GM21723 (cell line): ENCODE measurements around the gene KLHL17.
"Not testable (repeated sequence)": the region's sequence is repeated elsewhere in the genome, so short reads cannot be mapped to it uniquely, and the experiment has no call there.

Experiments
- ATAC-seq: cut with Tn5 transposase; IDR thresholded peaks from one replicate; pipeline ENCODE4 v1.9.1; 2021; ENCODE audit warnings: mild to moderate bottlenecking, moderate library complexity; ENCODE audit not compliant: unreplicated experiment

The KLHL17 gene

DNA sequence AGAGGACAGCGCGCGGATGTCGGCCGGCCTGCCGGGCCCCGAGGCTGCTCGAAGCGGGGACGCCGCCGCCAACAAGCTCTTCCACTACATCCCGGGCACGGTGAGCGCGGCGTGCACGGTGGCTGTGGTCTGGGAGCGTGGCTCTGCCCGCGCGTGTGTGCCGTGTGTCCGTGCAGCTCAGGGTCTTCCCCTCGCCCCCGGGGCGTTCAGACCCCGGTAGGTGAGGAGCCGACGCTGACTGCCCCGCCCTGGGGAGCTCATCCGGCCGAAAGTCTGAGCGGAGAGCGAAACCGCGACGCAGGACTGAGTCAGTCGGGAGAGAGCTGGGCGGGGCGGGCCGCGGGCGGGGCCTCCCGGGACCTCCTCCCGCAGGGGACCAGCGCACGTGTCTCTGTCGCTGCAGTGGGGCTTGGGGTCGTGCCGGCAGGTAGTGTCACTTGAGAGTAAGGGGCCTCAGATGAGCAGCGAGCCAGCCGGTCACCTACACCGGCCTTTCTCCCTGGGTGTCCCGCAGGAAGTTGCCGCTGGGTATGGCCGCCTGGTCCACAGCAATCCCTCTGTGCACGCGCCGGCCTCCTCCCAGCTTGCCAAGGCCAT lies 6.4 kb downstream of the KLHL17 start:
- ATAC-seq = peak; percentile 69

DNA sequence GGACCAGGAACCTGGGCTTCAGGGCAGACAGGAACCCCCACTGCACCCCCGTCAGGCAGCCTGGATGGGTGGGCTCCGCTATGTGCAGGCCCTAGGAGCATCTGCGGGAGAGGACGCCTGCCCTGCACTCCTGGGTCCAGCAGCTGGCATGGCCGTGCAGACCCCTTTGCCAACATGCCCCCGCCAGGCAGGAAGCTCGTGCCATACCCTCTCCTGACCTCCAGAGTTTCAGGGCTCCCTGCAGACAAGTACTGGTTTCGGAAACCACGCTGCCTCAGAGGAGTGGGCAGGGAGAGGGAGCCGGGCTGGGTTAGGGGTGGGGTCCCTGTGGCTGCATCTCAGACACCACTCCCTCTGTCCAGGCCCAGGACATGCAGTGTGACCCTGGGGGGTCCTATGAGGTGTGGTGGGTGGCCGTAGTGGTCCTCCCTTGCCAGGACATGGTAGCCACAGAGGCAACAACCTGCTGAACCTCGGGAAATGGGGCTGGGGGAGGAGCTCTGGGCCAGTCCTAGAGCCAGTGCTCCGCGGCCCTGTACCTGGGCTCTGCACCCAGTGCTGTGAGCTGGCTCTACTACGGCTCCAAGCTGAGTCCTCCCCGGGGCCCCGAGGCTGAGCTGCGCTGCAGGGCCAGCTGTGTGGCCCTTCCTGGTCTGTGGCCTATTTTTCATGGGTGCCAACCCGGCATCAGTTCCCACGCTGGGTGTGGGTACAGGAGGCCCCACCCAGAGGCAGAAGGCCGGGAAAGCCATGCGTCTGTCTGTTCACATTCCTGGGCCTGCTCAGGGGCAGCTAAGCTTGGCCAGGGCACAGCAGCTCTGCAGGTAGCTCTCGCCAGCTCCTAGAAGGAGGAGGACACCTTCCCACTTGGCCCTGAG lies 7.3 kb downstream of the KLHL17 start:
- no peak for ATAC-seq

DNA sequence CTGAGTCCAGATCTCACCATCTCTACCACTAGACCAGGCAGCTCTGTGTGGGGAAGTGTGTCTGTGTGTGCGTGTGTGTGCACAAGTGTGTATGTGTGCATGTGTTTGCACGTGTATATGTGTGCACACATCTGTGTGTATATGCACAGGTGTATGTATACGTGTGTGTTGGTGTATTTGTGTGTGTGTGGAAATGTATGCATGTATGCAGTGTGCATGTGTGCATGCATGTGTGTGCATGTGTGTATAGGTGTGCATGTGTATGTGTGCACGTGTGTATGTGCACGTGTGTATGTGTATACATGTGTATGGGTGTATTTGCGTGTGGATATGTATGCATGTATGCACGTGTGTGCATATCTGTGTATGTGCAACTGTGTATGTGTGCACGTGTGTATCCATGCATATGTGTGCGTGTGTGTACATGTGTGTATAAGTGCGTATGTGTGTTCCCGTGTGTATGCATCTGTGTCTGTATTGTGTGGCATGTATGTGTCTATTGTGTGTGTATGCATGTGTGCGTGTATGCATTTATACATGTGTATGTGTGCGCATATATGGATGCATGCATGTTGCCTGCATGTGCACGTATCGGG lies 9.0 kb downstream of the KLHL17 start:
- ATAC-seq = no peak

DNA sequence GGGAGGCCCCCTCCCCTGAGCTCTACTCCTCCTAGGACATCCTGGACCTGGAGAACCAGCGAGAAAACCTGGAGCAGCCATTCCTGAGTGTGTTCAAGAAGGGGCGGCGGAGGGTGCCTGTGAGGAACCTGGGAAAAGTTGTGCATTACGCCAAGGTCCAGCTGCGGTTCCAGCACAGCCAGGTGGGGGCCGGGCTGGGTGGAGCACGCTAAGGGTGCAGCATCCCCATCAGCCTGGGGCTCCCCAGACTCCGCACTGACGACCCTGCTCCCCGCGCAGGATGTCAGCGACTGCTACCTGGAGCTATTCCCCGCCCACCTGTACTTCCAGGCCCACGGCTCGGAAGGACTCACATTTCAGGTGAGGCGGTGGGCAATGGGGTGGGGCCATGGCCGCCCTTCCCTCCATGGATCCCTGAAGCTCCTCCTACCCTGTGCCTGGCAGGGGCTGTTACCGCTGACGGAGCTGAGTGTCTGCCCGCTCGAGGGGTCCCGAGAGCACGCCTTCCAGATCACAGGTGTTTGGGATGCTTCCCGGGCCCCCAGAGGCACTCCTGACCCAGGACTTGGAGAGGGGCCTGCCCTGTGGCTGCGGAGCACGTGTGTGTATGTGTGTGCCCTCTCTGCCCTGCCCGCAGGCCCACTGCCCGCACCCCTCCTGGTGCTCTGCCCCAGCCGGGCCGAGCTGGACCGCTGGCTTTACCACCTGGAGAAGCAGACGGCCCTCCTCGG lies 10.0 kb downstream of the KLHL17 start:
- no peak for ATAC-seq

DNA sequence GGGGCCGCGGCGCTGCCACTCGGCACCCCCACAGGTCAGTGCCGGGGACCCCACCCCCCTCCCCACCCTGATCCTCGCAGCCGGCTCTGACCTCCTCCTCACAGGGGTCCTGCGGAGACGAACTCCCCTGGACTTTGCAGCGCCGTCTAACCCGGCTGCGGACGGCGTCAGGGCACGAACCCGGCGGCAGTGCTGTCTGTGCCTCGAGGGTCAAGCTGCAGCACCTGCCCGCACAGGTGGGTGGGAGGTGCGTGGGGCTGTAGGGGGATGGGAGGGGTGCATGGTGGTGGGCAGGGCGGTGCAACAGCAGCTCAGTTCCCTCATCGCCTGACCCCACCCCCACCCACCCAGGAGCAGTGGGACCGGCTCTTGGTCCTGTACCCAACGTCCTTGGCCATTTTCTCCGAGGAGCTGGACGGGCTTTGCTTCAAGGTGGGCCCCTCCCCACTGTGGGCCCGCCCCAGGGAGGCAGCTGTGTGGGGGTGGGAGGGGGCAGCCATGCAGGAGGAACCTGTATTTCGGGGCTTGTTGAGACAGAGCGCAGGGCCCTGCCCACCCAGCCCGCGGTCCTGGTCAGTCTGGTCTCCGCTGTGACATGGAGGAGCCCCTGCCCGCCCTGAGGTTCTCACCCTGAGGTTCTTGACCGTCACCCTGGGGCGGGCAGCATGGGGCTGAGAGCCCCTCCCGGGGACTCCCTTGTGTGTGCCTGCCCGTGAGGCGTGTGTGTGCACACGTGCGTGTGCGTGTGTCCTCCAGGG lies 10.8 kb downstream of the KLHL17 start:
- no peak for ATAC-seq

DNA sequence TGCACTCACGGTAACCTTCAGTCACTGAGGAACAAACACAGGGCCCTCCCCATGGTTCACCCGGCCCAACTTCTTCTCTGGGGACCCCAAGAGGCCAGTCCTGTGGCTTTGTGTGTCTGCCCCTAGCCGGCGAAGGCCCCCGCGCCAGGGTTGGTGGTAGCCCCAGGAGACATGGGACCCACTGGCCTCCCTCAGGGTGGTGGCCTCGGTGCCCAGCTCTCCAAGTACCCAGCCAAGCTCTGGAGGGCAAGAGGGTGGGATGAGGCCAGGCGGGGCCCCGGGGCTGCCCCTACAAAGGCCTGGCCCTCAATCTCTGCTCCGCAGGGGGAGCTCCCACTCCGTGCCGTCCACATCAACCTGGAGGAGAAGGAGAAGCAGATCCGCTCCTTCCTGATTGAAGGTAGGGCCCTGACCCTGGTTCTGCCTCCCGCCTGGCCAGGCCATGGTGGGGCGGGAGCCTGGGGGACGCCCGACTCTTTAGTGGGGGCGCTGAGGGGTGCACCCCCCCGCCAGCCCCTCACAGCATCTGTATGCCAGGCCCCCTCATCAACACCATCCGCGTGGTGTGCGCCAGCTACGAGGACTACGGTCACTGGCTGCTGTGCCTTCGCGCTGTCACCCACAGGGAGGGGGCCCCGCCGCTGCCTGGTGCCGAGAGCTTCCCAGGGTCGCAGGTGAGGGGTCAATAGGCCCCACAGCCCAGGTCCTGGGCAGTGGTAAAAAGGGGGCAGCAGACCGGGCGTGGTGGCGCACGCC lies 11.5 kb downstream of the KLHL17 start:
- no peak for ATAC-seq

DNA sequence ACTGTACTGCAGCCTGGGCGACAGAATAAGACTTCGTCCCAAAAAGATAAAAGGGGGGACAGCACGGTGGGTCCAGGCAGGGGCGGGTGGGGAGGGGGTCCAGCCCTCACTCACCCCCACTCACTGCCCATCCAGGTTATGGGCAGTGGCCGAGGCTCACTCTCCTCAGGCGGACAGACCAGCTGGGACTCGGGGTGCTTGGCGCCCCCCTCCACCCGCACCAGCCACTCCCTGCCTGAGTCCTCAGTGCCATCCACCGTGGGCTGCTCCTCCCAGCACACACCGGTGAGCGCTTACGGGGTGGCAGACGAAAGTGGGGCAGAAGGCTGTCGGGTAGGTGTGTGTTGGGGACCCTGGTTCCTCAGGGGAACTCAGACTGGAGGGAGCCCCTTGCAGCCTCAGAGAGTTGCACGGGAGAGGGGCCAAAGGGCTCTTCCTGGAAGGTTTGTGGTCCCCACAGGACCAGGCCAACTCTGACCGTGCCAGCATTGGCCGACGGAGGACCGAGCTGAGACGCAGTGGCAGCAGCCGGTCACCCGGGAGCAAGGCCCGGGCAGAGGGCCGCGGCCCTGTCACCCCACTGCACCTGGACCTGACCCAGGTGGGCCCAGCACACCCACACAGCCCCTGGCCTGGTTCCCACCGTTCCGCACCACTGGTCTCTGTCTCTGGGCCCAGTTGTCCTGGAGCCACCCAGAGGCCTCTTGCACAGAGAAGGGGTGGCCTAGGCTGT lies 12.5 kb downstream of the KLHL17 start:
- no peak for ATAC-seq

DNA sequence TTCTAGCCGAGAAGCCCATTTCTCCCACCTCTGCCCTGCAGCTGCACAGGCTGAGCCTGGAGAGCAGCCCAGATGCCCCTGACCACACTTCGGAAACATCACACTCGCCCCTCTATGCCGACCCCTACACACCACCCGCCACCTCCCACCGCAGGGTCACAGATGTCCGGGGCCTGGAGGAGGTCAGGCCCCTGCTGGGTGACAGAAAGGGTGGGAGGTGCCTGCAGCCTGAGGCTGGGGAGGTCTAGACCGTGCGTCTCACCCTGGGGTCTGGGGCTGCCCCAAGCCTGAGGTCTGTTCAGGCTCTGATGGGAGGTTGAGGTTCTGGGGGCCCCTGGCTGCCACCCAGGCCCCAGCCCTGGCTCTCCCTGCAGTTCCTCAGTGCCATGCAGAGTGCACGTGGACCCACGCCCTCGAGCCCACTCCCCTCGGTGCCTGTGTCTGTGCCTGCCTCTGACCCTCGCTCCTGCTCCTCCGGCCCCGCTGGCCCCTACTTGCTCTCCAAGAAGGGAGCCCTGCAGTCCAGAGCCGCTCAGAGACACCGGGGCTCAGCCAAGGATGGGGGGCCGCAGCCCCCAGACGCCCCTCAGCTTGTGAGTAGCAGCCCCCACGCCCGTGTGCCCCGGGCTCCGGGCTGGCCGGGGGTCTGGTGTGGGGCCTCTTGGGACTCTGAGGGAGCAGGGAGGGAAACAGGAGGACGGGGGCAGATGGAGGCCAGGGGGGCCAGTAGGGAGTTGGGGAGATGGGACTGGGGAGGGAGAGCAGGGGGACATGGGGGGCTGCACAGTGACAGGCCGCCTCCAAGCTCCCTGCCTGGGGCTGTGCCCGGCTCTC lies 13.3 kb downstream of the KLHL17 start:
- ATAC-seq = no peak

DNA sequence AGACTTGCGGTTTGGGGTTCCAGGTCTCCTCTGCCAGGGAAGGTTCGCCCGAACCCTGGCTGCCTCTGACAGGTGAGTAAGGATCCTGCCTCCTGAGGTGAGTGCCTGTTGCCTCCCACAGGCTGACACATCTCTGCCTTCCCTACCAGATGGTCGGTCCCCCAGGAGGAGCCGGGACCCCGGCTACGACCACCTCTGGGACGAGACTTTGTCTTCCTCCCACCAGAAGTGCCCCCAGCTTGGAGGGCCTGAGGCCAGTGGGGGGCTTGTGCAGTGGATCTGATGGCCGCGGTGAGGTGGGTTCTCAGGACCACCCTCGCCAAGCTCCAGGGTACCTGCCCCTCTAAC lies 13.9 kb downstream of the KLHL17 start:
- ATAC-seq = no peak

DNA sequence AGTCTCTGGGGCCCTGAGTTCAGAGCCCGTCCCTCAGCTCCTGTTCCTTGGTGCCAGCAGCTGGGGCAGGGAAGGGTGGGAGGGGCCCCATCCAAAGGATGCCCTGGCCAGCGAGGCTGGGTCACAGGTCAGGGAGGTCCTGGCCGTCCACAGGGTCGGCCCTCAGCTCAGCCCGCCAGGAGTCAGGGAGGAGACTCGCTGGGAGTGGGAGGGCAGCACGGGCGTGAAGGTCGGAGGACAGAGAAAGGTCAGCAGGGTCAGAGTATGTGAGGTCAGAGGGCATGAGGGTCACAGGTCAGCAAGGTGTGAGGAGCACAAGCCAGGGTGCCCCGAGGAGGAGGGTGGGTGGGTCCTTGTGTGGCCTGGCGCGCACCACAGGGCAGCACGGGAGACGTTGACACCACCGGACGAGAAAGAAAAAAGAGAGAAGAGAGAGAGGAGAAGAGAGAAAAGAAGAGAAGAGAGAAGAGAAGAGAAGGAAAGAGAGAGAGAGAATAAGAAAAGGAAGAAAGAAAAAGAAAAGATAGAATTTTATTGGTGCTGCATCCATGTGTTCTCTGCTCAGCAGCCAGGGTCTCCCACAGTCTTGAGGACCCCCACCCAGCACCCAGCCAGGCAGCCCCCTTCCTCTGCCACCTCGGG lies 14.4 kb downstream of the KLHL17 start:
- ATAC-seq = no peak

DNA sequence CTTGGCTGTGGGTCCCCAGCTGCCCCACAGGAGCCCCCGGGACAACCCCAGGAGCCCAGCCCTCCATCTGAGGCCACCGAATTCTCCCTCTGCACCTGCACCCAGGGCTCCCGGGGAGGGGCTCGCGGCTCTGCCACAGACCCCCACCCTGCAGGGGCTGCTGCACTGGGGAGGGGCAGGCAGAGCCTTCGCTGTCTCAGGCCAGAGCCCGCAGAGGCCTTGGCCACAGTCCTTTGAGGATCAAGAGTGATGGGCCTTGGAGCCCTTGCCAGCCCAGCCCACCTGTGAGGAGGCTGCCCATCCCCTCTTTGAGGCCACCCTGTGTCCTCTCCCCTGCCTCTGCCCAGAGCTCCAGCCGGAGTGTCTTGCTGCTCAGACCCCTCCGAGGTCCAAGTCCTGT lies 15.0 kb downstream of the KLHL17 start:
- no peak for ATAC-seq

DNA sequence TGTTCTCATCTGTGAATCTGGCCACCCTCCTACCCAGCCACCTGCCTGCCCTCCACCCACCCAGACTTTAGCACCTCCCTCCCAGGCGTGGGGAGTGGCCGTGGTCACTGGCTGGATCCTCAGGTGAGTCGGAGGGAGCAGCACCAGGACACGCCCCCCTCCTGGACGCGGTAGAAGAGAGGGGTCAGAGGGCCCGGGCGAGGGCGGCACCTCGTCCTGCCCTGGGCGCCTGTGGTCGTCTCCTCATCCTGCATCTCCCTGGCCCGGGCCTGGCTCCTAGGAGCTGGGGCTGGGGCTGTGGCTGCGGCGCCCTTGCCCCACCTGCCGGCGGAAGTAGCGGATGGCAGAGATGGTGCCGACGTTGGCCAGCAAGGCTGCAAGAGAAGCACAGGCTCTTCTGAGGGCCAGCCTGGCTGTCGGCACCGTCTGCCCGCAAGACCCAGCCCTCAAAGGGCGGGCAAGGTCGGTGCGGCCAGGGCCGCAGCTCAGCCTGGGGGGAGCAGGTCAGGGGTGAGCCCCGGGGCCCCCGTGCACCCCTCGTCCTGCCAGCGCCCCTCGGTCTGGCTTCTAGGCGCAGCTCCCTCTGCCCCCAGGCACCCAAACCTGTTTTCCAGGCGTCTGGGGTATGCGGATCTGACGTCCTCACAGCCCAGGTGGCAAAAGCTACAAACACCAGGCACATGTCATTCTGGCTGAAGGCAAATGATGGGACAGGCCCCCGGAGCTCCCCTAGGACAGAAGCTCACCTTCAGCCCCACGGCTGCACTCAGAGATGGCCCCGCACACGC lies 15.7 kb downstream of the KLHL17 start:
- ATAC-seq = no peak

DNA sequence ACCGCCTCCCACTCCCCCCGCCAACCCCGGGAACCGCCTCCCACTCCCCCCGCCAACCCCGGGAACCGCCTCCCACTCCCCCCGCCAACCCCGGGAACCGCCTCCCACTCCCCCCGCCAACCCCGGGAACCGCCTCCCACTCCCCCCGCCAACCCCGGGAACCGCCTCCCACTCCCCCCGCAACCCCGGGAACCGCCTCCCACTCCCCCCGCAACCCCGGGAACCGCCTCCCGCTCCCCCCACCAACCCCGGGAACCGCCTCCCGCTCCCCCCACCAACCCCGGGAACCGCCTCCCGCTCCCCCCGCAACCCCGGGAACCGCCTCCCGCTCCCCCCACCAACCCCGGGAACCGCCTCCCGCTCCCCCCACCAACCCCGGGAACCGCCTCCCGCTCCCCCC lies 16.4 kb downstream of the KLHL17 start:
- not testable (repeated sequence) for ATAC-seq

DNA sequence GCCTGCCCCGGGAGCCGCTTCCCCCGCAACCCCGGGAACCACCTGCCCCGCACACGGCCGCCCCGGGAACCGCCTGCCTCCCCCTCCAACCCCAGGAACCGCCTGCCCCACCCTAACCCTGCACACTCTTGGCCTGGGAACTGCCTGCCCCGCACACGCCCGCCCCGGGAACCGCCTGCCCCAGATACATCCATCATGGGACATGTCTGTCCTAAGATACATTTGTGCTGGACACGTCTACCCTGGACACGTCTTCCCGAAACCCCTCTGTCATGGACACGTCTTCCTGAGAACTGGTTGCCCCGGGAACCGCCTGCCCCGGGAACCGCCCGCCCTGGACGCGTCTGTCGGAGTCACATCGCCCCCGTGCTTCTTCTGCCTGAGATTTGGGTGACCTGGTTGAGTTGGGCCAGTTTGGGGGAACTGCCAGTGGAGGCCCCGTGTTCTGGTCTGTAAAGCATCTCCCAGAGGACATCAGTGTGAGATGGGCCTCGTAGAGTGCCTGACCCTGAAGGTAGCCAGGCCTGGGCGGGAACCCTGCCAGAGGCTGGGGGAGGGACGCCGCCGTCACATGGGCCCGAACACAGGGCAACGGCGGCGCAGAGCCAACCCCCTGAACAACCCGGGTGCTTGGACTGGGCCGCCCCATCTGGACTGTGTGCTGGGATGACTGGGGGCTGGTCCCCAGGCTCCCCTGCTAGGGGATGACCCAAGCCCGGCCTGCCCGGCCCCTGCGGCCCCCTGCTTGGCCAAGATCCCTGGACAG lies 17.9 kb downstream of the KLHL17 start:
- no peak for ATAC-seq

DNA sequence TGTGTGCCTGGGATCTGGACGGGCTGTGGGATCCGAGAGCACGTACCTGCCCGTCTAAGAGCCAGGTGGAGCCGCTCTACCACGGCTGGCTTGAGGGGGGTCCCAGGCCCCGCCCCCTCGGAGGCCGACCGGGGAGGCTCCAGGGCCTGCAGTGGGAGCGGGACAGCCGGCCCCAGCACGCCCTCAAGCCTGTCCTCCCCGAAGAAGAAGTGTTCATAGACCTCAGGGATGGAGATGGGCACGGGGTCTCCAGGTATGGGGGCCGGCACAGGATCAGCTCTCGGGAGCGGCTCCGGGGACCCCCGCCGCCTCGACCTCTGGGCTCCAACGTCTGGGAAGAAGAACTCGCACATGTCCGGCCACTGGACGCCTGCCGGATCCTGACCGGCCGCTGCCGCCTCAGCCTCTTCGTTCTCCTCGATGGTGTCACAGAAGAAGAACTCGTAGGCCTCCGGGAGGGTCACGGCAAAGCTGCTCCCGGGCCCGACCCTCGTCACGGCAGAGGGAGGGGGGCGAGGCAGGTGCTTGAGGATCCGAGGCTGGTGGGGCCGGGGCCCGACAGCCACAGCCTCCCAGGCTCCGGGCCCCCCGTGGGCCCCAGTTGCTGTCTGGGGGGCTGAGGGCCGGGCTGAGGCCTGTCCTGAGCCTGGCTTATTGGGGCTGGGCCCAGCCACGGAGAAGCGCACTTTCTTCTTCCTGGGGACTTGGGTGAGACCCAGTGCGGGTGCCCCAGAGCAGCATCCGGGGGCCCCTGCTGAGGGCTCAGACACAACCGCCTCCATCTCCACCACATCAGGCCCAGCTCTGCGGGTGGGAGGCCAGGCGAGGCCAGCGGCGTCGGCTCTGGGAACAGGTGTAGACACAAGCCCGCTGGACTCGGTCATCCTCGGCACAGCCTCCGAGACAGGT lies 18.7 kb downstream of the KLHL17 start:
- no peak for ATAC-seq

DNA sequence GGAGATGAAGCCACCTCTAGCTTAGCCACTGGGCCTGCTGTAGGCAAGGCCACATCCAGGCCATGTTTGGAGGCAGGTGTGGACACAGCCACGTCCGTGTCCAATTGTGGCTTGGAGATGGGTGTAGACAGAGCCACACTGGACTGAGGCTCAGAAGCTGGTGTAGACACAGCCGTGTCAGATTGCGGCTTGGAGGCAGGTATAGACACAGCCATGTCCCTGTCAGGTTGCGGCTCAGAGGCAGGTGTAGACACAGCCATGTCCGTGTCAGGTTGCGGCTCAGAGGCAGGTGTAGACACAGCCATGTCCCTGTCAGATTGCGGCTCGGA lies 19.3 kb downstream of the KLHL17 start:
- no peak for ATAC-seq
